IMR-90 (cell line): ENCODE results near the gene BARX1. TPM values are rescaled to one million over a fixed set of nuclear protein-coding genes. Genes with fewer than 3 reads are reported as not detected.

ENCODE experiments used
- ATAC-seq: fragments of 200-7000 bp; cut with Tn5 transposase; 2 replicates; pipeline ENCODE4 v1.9.1; 2020; ENCODE audit warnings: low read depth, mild to moderate bottlenecking, moderate library complexity
- BruUV-seq: library from RNA; stranded (reverse); fragments of 400-500 nt; replicated peaks from 2 replicates; lab custom pipeline; 2021; lab: Mats Ljungman, UMichigan
- CTCF ChIA-PET: fragments of 300-600 bp; formaldehyde crosslinking; extraction: SDS; loops from one replicate; lab custom pipeline; 2021; ENCODE audit warnings: antibody characterized with exemption; lab: Yijun Ruan, JAX
- POLR2A ChIA-PET: fragments of 300-600 bp; sonication (Branson Sonifier 250); formaldehyde crosslinking; loops from one replicate; lab custom pipeline; 2022; ENCODE audit warnings: antibody characterized with exemption; ENCODE audit not compliant: unreplicated experiment; lab: Charles Lee
- DNase-seq: peaks from one replicate; pipeline ENCODE4 v3.0.0; 2013
- H2AFZ ChIP-seq: replicated peaks from 2 replicates; pipeline ENCODE3; 2013; ENCODE audit warnings: low read length, mild to moderate bottlenecking; ENCODE audit not compliant: poor library complexity
- H2AK5ac ChIP-seq: 2 replicates; pipeline ENCODE4 v1.6.1; 2013; ENCODE audit warnings: low read depth, low read length, inconsistent platforms
- H2AK9ac ChIP-seq: replicated peaks from 2 replicates; pipeline ENCODE3; 2013; ENCODE audit warnings: mild to moderate bottlenecking, low read depth, low read length, moderate library complexity; ENCODE audit not compliant: poor library complexity
- H2BK120ac ChIP-seq: 2 replicates; pipeline ENCODE4 v1.6.1; 2013; ENCODE audit warnings: low read depth, low read length, inconsistent platforms
- H2BK15ac ChIP-seq: 3 replicates; pipeline ENCODE4 v1.6.1; 2013; ENCODE audit warnings: low read depth, low read length, inconsistent platforms
- H2BK20ac ChIP-seq: 2 replicates; pipeline ENCODE4 v1.6.1; 2013; ENCODE audit warnings: low read depth, mild to moderate bottlenecking, inconsistent platforms, low read length, moderate library complexity
- H2BK5ac ChIP-seq: 2 replicates; pipeline ENCODE4 v1.6.1; 2013; ENCODE audit warnings: mild to moderate bottlenecking, low read depth, low read length, inconsistent platforms; ENCODE audit not compliant: poor library complexity, severe bottlenecking
- H3K14ac ChIP-seq: replicated peaks from 2 replicates; pipeline ENCODE4 v1.6.1; 2013; ENCODE audit warnings: low read depth, low read length, inconsistent platforms
- H3K18ac ChIP-seq: 2 replicates; pipeline ENCODE4 v1.6.1; 2013; ENCODE audit warnings: low read depth, low read length, control low read depth
- H3K23ac ChIP-seq: 2 replicates; pipeline ENCODE4 v1.6.1; 2013; ENCODE audit warnings: low read depth, low read length, inconsistent platforms
- H3K27ac ChIP-seq: 2 replicates; pipeline ENCODE4 v1.5.1; 2013; ENCODE audit warnings: mild to moderate bottlenecking, control low read depth, low read length; ENCODE audit not compliant: insufficient read depth
- H3K27me3 ChIP-seq: 2 replicates; pipeline ENCODE4 v1.6.1; 2013; ENCODE audit warnings: low read length; ENCODE audit not compliant: control insufficient read depth, insufficient read depth
- H3K36me3 ChIP-seq: 2 replicates; pipeline ENCODE4 v1.6.1; 2013; ENCODE audit warnings: low read length, mixed read lengths; ENCODE audit not compliant: control insufficient read depth, insufficient read depth
- H3K4ac ChIP-seq: 2 replicates; pipeline ENCODE4 v1.6.1; 2013; ENCODE audit warnings: low read depth, low read length, inconsistent platforms
- H3K4me1 ChIP-seq: 2 replicates; pipeline ENCODE4 v1.6.1; 2013; ENCODE audit warnings: low read length, mixed read lengths; ENCODE audit not compliant: control insufficient read depth, insufficient read depth
- H3K4me2 ChIP-seq: 2 replicates; pipeline ENCODE4 v1.6.1; 2013; ENCODE audit warnings: low read depth, mild to moderate bottlenecking, control low read depth, low read length, moderate library complexity
- H3K4me3 ChIP-seq: 2 replicates; pipeline ENCODE4 v1.5.1; 2013; ENCODE audit warnings: low read depth, mild to moderate bottlenecking, control low read depth, low read length, moderate library complexity; ENCODE audit not compliant: insufficient read depth
- H3K56ac ChIP-seq: 2 replicates; pipeline ENCODE4 v1.6.1; 2013; ENCODE audit warnings: low read length, inconsistent platforms; ENCODE audit not compliant: insufficient read depth; ENCODE audit errors: extremely low read depth
- H3K79me1 ChIP-seq, 2 experiments: 2 replicates each; pipeline ENCODE4 v1.6.1; 2013; ENCODE audit warnings: low read length in 2 of 2, inconsistent platforms in 1 of 2, low read depth in 1 of 2
- H3K9ac ChIP-seq: 2 replicates; pipeline ENCODE4 v1.6.1; 2013; ENCODE audit warnings: low read depth, low read length, control low read depth
- H3K9me1 ChIP-seq: 2 replicates; pipeline ENCODE4 v1.6.1; 2013; ENCODE audit warnings: low read length, inconsistent platforms; ENCODE audit not compliant: insufficient read depth
- H3K9me3 ChIP-seq: 2 replicates; pipeline ENCODE4 v1.6.1; 2013; ENCODE audit warnings: low read length; ENCODE audit not compliant: control insufficient read depth, insufficient read depth
- H4K20me1 ChIP-seq: 2 replicates; pipeline ENCODE4 v1.6.1; 2013; ENCODE audit warnings: low read length, inconsistent platforms; ENCODE audit not compliant: insufficient read depth
- H4K5ac ChIP-seq: 2 replicates; pipeline ENCODE4 v1.6.1; 2013; ENCODE audit warnings: mild to moderate bottlenecking, low read depth, low read length, control low read depth
- H4K8ac ChIP-seq, 2 experiments: 2 replicates each; pipeline ENCODE4 v1.6.1; 2013; ENCODE audit warnings: low read depth in 2 of 2, low read length in 2 of 2, control low read depth in 1 of 2, inconsistent platforms in 1 of 2
- H4K91ac ChIP-seq: 2 replicates; pipeline ENCODE4 v1.6.1; 2013; ENCODE audit warnings: low read depth, low read length, inconsistent platforms; ENCODE audit not compliant: insufficient read depth
- BHLHE40 ChIP-seq: fragments of 150-350 bp; IDR thresholded peaks from 2 replicates; pipeline ENCODE4 v1.6.1; 2016; ENCODE audit warnings: mild to moderate bottlenecking, low read depth, low read length
- CEBPB ChIP-seq: IDR thresholded peaks from 2 replicates; pipeline ENCODE4 v1.6.1; 2012; ENCODE audit warnings: low read depth, low read length, improper control_type of control experiment
- CHD1 ChIP-seq: IDR thresholded peaks from 2 replicates; pipeline ENCODE4 v1.6.1; 2012; ENCODE audit warnings: low read depth, low read length, improper control_type of control experiment
- CTCF ChIP-seq: conservative IDR thresholded peaks from 2 replicates; pipeline ENCODE4 v1.5.1; 2012; ENCODE audit warnings: mild to moderate bottlenecking, low read depth, low read length, improper control_type of control experiment
- ELK1 ChIP-seq: fragments of 150-350 bp; IDR thresholded peaks from 2 replicates; pipeline ENCODE4 v1.6.1; 2016; ENCODE audit warnings: low read depth, mild to moderate bottlenecking, low read length, moderate library complexity, borderline replicate concordance
- FOS ChIP-seq: fragments of 150-350 bp; IDR thresholded peaks from 2 replicates; pipeline ENCODE4 v1.6.1; 2016; ENCODE audit warnings: low read depth, low read length
- MAFK ChIP-seq: IDR thresholded peaks from 2 replicates; pipeline ENCODE4 v1.6.1; 2012; ENCODE audit warnings: low read depth, low read length, improper control_type of control experiment
- MAZ ChIP-seq: IDR thresholded peaks from 2 replicates; pipeline ENCODE4 v1.6.1; 2012; ENCODE audit warnings: low read depth, mild to moderate bottlenecking, low read length, improper control_type of control experiment, moderate library complexity, borderline replicate concordance
- MXI1 ChIP-seq: IDR thresholded peaks from 2 replicates; pipeline ENCODE4 v1.6.1; 2012; ENCODE audit warnings: low read depth, mild to moderate bottlenecking, low read length, moderate library complexity, borderline replicate concordance
- NFE2L2 ChIP-seq: fragments of 150-350 bp; IDR thresholded peaks from 2 replicates; pipeline ENCODE4 v1.6.1; 2016; ENCODE audit warnings: low read depth, mild to moderate bottlenecking, low read length
- POLR2A ChIP-seq: IDR thresholded peaks from 2 replicates; pipeline ENCODE4 v1.6.1; 2012; ENCODE audit warnings: mild to moderate bottlenecking, low read depth, low read length
- RAD21 ChIP-seq: IDR thresholded peaks from 2 replicates; pipeline ENCODE4 v1.6.1; 2012; ENCODE audit warnings: low read length, improper control_type of control experiment
- RCOR1 ChIP-seq: IDR thresholded peaks from 2 replicates; pipeline ENCODE4 v1.6.1; 2012; ENCODE audit warnings: mild to moderate bottlenecking, low read length, improper control_type of control experiment; ENCODE audit not compliant: insufficient replicate concordance
- RFX5 ChIP-seq: IDR thresholded peaks from 2 replicates; pipeline ENCODE4 v1.8.0; 2012; ENCODE audit warnings: low read depth, mild to moderate bottlenecking, low read length, moderate library complexity
- SMC3 ChIP-seq: fragments of 150-350 bp; IDR thresholded peaks from 2 replicates; pipeline ENCODE4 v1.6.1; 2016; ENCODE audit warnings: low read depth, mild to moderate bottlenecking, antibody characterized with exemption, low read length, moderate library complexity
- USF2 ChIP-seq: fragments of 150-350 bp; IDR thresholded peaks from 2 replicates; pipeline ENCODE4 v1.6.1; 2017; ENCODE audit warnings: mild to moderate bottlenecking, antibody characterized with exemption, low read length, low read depth
- WGBS, 2 experiments: methylation state at CpG; one replicate each; pipeline versions ENCODE4 v1.1.5 to v1.1.7; 2013; ENCODE audit warnings: missing lambda C conversion rate in 2 of 2; ENCODE audit not compliant: insufficient read length in 1 of 2; ENCODE audit errors: extremely low coverage in 2 of 2; 5-methylcytosine and 5-hydroxymethylcytosine counted together
- dilution Hi-C: fragments of 300-500 bp; cut with HindIII; formaldehyde crosslinking; loops from one replicate; pipeline ENCODE4 v1.14.3; 2018; ENCODE audit warnings: low sequenced_read_pairs; ENCODE audit not compliant: unreplicated experiment
- in situ Hi-C: fragments of 300-500 bp; cut with MboI; formaldehyde crosslinking; loops from 3 replicates; pipeline ENCODE4 v1.14.3; 2019; ENCODE audit warnings: low sequenced_read_pairs, inconsistent platforms, mixed read lengths
- intact Hi-C: fragments of 100-400 bp; cut with micrococcal nuclease; formaldehyde crosslinking; loops from 2 replicates; pipeline ENCODE4 v1.10.0; 2022
- polyA plus RNA-seq, 3 experiments: library from polyadenylated mRNA; depleted of rRNA; stranded (reverse); fragments of >200 nt; gene quantifications; 2 replicates each; pipeline ENCODE4 v1.2.3, GENCODE V29; 2012; ENCODE audit warnings: low replicate concordance in 1 of 3
- total RNA-seq: library from RNA; depleted of rRNA; stranded (reverse); fragments of >200 nt; gene quantifications from 2 replicates; pipeline ENCODE4 v1.2.3, GENCODE V29; 2012

Gene BARX1
- total and polyA plus RNA-seq, 2 of the 4 experiments (the other 2 are of a cell fraction) = not detected

- no peaks in the 10 kb centered on the region for H3K9me3 ChIP-seq
- no peak for ATAC-seq
- H2BK120ac ChIP-seq = no peak overlapping the region
- H3K27ac ChIP-seq = no peak overlapping the region
- CTCF ChIA-PET = no interaction called here
- no peak overlapping the region for H3K9ac ChIP-seq
- H4K8ac ChIP-seq = no peak overlapping the region
- H3K56ac ChIP-seq = no peak overlapping the region
- no peaks in the 10 kb centered on the region for H3K36me3 ChIP-seq
- no peak overlapping the region for H3K14ac ChIP-seq
- dilution Hi-C loops (no loop called here), in situ Hi-C loops (no loop called here), intact Hi-C loops (no loop called here)
- H3K18ac ChIP-seq = no peak overlapping the region
- no peak overlapping the region for H3K4ac ChIP-seq
- DNase-seq = no peak
- no peak overlapping the region for H3K4me2 ChIP-seq
- no peaks in the 10 kb centered on the region for H3K9me1 ChIP-seq
- no TSS peak for BruUV-seq
- peaks cover 12% of the 10 kb centered on the region for H3K27me3 ChIP-seq
- no peaks in the 10 kb centered on the region for H3K4me1 ChIP-seq
- no CpG with 5 or more reads among the region's 7 CpGs for WGBS, 2 experiments
- H2AK5ac ChIP-seq = no peak overlapping the region
- H2BK5ac ChIP-seq = no peak overlapping the region
- POLR2A ChIA-PET = no interaction called here
- no peaks in the 10 kb centered on the region for H4K20me1 ChIP-seq
- H3K4me3 ChIP-seq = no peak overlapping the region
- H2AFZ ChIP-seq = no peak overlapping the region
- TF ChIP-seq CHD1 (no peak), MXI1 (no peak), RFX5 (no peak), BHLHE40 (no peak), MAFK (no peak), CTCF (no peak), FOS (no peak), SMC3 (no peak), USF2 (no peak), NFE2L2 (no peak), CEBPB (no peak), ELK1 (no peak), MAZ (no peak), RCOR1 (no peak), POLR2A (no peak), RAD21 (no peak)
- no peak overlapping the region for H4K5ac ChIP-seq
- no peak overlapping the region for H3K23ac ChIP-seq
- H4K91ac ChIP-seq = no peak overlapping the region
- H2BK20ac ChIP-seq = no peak overlapping the region
- no peaks in the 10 kb centered on the region for H3K79me1 ChIP-seq
- H2BK15ac ChIP-seq = no peak overlapping the region
- no peak overlapping the region for H2AK9ac ChIP-seq
These were observed 20.1 kb upstream of the BARX1 start for GRCh38 chr9:93975262-93975661.
